Fibroblast of villous mesenchyme (primary cell): ENCODE data around the gene PMAIP1. TPM values are rescaled to one million over a fixed set of nuclear protein-coding genes. Genes with fewer than 3 reads are reported as not detected.

Experiments
- DNase-seq: peaks from one replicate; pipeline ENCODE4 v3.0.0-alpha.2; 2010; ENCODE audit warnings: low read depth
- H3K4me3 ChIP-seq: 2 replicates; pipeline ENCODE4 v1.5.1; 2011; ENCODE audit warnings: low read depth, mild to moderate bottlenecking, low read length
- total RNA-seq: library from RNA; depleted of rRNA; stranded (reverse); fragments of >200 nt; gene quantifications from 2 replicates; pipeline ENCODE4 v1.2.3, GENCODE V29; 2012
- TF ChIP-seq, protein P1 (sequence below): IDR thresholded peaks from 2 replicates; pipeline ENCODE4 v1.5.1; 2012; ENCODE audit warnings: low read depth, mild to moderate bottlenecking, low read length; ENCODE audit not compliant: insufficient read depth

Gene PMAIP1
- total RNA-seq, 1 donor, result 25.5 TPM

DNA sequence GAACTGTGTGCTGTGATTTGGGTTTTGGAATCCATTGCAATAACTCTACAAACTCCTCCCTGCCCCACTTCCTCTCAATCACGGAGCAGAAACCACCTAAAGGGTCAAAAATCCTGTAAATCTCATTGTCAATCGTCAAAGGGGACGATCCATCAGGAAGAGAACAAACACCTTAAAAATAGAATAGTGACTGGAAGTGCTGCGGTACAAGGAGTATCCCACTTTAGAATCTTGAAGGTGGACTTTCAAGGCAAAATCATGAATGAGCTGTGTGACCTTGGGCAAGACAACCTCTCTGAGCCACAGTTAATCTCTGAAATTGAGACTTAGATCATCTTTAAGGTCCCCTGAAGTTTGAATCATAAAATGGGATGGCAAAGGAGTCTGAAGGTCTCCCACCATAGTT, 5.9 kb downstream of the PMAIP1 start:
- TF ChIP-seq, protein P1, sequence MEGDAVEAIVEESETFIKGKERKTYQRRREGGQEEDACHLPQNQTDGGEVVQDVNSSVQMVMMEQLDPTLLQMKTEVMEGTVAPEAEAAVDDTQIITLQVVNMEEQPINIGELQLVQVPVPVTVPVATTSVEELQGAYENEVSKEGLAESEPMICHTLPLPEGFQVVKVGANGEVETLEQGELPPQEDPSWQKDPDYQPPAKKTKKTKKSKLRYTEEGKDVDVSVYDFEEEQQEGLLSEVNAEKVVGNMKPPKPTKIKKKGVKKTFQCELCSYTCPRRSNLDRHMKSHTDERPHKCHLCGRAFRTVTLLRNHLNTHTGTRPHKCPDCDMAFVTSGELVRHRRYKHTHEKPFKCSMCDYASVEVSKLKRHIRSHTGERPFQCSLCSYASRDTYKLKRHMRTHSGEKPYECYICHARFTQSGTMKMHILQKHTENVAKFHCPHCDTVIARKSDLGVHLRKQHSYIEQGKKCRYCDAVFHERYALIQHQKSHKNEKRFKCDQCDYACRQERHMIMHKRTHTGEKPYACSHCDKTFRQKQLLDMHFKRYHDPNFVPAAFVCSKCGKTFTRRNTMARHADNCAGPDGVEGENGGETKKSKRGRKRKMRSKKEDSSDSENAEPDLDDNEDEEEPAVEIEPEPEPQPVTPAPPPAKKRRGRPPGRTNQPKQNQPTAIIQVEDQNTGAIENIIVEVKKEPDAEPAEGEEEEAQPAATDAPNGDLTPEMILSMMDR, result no peak
- no peak for DNase-seq
- H3K4me3 ChIP-seq, result no peak overlapping the region

DNA sequence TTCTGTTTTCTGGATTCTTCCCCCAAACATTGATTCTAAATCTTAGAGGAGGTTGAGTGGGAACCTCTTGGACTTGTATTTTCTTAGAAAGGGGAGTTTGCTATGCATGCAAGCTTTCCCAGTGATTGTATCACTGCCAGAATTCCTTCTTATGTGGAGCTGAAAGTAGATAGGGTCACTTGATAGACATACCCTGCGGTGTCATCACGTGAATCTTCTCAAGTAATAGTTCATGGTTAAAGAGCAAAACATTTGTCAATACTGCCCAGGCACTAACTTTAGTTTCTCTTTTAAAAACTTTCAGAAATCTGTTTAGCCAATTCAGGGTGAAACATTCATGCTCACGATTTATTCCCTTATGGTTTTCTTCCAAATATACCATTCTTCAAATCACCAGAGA, 6.4 kb downstream of the PMAIP1 start:
- peak; percentile 45 for DNase-seq
- TF ChIP-seq, protein P1, result no peak
- H3K4me3 ChIP-seq, result no peak overlapping the region

DNA sequence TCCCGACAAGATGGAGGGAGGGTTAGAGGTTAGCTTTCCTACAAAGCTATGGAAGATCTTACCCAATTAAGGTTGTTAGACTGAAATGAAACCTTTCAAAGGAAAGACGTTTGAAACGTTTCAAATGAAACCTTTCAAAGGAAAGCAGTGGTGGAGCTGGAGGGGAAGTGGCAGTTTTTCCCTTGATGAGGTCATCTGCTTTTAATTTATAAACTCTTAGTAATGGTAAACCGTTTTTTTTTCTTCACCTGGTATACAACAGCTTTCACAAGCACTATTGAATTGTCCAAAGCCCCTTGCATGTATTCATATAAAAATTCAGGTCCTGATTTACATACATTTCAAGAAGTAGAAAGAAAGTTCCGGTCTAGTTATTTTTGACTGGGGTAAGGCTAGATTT, 7.4 kb downstream of the PMAIP1 start:
- TF ChIP-seq, protein P1, result no peak
- no peak overlapping the region for H3K4me3 ChIP-seq
- DNase-seq, result no peak

DNA sequence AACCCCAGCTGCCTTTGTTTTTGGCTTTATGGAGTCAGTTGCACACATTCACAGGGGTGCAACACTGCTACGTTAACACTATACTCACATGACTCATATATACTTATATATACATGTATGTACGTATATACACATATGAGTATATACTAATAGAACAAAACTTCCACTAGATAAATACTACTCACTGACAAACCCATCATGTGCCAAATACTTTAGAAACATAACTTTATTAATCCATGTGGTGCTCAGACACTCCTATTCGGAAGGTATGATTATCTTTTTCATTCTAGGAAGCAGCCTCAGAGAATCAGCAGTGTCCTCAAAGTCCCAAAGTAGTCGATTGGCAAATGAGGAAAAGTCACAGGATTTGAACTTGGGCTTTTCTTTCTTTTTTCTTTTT, 7.9 kb downstream of the PMAIP1 start:
- no peak overlapping the region for H3K4me3 ChIP-seq
- no peak for DNase-seq
- TF ChIP-seq, protein P1, result no peak

DNA sequence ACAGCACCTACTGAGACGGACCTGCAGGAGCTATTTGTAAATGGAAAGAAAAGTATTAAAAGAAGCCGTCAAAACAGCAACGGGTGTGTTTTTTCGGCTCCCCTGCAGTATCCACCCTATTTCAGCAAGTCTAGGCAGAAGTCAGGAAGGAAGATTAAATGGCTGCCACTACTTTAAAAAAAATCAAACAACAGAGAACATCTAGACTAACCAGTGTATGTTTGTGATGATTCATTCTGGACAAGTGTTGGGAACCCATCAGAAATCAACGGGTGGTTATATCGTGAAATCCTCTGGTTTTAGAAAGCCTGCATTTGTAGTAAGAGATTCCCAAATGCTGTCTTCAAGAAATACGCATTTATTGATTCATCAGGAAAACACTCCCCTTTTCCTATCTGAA, 9.0 kb downstream of the PMAIP1 start:
- H3K4me3 ChIP-seq, result no peak overlapping the region
- TF ChIP-seq, protein P1, result no peak
- DNase-seq, result no peak

DNA sequence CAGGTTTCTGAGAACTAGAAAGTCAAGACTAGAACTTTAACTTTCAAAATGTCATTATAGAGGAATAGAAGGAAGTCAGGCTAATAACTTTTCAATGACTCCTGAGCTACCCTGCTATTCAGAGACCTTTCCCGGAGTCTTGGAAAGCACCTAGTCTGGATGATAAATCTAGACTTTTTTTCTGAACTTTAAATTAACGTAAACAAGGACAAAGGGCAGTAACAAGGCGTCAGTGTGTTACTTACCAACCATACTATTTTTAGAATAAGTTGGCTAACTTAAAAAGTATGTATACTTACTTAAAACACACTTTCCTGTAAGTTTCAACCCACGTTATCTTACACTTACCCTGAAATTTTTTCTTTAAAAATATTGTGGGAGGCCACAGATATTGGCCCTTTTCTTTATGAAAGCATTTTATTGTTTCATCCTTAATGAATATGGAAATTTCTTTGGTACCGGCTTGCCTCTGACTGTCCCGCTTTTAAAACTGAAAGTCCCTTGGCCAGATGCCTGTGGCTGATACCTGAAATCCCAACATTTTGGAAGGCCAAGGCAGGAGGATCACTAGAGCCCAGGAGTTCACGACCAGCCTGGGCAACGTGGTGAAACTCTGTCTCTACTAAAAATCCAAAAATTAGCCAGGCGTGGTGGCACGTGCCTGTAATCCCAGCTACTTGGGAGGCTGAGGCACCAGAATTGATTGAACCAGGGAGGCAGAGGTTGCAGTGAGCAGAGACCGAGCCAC, 9.7 kb downstream of the PMAIP1 start:
- no peak overlapping the region for H3K4me3 ChIP-seq
- peak; percentile 55 for DNase-seq
- TF ChIP-seq, protein P1, result no peak

DNA sequence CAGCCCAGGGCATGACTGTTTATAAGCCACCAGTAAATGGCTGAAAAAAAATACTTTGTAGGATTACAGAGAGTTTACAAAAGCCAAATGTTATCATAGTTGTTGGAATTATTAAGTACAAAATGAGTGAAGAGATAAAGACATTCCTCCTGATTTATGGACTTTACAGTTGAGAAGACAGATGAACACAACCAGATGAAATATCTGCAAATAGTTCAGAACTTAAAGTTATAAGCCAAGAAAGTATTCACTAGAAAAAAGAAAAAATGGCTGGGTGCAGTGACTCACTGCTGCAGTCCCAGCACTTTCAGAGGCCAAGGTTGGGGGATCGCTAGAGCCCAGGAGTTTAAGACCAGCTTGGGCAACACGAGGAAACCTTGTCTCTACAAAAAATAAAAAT, 11.2 kb downstream of the PMAIP1 start:
- DNase-seq, result peak; percentile 92
- TF ChIP-seq, protein P1, result no peak
- H3K4me3 ChIP-seq, result no peak overlapping the region
